COLO829 (cell line): ENCODE measurements around the gene CDK2.
"Not testable (repeated sequence)": the region's sequence is repeated elsewhere in the genome, so short reads cannot be mapped to it uniquely, and the experiment has no call there.

Source experiments
- DNase-seq: peaks from one replicate; pipeline ENCODE4 v3.0.0; 2012; ENCODE audit warnings: low spot score

The CDK2 gene

DNA sequence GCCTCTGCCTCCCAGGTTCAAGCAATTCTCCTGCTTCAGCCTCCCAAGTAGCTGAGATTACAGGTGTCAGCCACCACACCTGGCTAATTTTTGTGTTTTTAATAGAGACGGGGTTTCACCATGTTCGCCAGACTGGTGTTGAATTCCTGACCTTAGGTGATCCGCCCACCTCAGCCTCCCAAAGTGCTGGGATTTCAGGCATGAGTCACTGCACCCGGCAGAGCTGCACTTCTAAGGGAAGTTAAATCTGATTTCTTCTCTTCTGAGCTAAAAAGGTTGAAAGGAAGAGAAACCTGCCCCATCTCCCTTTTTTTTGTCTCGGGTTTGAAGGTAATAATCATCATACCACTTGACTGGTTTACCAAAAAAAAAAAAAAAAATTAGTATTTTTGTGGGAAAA is 15.3 kb downstream of the CDK2 start:
- DNase-seq = not testable (repeated sequence)

DNA sequence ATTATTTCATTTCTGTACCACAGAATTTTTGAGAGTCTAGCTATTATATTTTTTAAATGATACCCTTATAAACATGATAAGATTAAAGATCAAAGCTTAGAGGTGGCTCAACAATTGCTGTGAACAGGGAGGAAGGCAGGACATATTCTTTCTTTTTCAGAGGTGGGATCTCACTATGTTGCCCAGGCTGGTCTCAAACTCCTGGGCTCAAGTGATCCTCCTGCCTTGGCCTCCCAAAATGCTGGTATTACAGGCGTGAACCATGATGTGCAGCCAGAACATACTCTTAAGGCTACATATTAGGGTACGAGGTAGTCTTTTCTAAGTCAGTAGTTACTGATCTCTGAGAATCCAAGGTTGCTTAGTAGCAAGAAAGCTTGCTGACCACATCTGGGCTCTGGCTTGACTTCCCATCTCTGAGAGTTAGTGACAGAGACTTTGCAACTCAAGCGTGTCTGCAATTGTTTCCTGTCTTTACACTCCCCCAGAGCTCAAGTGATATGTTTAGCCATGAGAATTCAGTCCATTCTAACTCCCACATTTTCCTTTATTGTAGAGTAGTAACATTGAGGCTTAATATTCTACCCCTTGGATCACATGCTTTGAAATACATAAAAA is 15.8 kb downstream of the CDK2 start:
- no peak for DNase-seq

DNA sequence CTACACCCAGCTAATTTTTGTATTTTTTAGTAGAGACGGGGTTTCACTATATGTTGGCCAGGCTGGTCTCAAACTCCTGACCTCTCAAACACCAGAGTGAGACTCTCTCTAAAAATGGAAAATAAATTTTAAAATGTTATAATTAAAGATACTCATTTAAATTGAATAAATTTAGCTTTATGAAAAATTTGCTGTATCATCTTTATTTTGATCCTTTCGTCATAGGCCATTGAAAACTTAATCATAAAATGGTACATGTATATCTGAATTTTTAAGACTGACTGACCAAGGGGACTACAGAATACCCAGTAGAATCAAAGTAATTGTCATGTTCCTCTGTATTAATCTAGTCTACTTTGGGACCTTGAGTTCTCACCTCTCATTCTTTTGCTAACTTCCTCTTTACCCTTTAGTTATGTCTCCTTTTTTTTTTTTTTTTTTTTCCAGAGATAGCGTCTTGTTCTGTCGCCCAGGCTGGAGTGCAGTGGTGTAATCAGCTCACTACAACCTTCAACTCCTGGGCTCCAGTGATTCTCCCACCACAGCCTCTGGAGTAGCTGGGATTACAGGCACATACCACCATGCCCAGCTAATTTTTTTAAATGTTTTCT is 16.7 kb downstream of the CDK2 start:
- DNase-seq = no peak

DNA sequence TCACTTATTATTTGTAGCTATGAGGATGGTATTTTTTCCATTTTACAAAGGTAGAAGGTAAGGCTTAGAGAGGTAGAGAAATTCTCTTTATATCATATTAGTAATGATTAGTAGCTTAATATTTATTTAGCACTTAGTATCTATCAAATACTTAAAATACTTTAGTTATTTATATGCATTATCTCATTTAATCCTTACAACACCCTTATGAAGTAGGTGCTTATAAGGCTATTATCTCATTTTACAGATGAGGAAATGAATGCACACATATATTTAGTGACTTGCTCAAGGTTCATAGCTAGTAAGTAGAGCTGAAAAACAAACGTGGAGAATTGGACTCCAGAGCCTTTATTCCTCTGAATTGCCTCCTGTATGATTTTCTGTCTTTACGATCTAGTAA is 18.2 kb downstream of the CDK2 start:
- no peak for DNase-seq

DNA sequence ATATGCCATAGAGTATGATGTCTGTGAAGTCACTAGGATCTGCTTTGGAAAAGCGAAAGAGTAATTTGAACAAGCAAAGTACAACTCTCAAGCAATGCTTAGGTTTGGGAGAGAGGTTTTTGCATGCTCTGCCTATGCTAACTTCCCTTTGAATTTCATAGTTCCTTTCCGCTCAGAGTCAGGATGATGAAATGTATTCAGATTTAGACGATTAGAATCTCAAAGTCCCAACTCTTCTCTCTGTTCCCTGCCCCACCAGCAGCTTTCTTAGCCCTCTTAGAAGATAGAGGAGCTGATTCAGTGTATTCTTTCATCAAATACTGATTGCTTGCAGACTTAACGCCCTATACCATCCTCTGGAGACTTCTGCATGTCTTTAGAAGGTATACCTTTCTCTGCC is 18.7 kb downstream of the CDK2 start:
- no peak for DNase-seq

DNA sequence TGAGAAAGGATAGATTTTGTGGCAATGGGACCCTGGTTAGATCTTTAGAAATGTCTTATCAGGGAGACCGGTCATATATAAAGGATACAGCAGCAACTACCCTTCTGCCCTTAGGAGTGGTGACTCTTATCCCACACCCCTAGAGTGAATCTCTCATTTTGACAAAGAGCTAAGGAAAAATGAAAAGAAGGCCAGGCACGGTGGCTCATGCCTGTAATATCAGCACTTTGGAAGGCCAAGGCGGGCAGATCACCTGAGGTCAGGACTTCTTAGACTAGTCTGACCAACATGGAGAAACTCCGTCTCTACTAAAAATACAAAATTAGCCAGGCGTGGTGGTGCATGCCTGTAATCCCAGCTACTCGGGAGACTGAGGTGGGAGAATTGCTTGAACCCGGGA is 19.3 kb downstream of the CDK2 start:
- not testable (repeated sequence) for DNase-seq

DNA sequence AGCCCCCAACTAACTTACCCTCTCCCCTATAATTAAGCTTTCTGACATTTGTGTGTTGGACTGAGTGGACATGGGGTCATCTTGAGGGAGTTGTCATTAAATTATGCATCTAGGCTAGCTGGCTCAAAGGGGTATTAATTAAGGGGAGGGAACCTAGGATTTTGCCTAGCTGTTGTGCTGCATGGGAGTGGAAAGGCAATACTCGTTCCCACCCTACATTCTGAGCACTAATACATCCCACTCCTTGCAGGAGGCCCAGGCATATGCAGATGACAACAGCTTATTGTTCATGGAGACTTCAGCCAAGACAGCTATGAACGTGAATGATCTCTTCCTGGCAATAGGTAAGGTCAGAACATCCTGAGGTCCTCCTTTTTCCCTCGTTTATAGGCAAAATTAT is 24.5 kb downstream of the CDK2 start:
- DNase-seq = no peak

DNA sequence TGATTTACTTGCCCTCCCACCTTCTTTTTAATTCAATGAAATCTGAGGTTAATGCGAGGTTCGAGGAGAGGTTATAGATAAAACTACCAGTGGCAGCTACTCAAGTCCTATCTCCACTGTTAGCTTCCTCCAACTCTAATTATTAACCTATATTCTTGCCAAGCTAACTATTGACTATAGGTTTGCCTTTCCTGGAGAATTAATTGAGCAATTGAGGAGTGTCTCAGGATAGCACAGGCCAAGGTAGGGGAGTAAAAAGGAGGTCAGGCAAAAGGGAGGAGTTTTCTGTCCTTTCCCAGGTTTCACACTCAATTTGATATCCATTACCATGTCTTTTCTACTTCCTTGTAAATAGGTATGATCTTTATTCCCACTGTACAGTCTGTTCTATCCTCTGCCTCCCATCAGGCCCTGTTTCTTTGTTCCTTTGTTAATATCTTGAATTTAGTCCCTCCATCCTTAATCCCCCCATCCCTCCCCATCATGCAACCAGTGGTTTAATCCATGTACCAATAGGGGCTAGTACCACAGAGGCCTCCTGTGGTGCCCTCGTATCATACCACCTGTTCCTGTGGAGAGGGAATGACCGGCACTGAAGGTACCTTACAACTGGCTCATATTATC is 26.7 kb downstream of the CDK2 start:
- DNase-seq = no peak

DNA sequence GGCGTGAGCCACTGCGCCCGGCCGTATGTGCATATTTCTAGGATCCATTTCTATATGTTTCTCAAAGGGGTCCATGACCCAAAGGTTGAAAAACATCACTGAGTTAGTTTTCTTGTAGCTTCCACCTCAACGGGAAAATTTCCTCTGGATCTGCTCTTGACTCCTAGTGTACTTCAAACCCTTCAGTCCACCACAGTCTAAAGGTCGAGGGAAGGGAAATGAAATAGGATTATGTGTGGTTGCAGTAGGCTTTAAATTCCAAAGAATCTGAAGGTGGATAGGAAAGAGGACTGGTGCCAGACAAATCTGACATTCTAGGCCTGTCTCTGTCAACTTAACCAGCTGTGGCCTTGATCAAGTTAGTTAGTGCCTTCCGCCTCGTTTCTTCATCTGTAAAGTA is 28.7 kb downstream of the CDK2 start:
- DNase-seq = no peak

DNA sequence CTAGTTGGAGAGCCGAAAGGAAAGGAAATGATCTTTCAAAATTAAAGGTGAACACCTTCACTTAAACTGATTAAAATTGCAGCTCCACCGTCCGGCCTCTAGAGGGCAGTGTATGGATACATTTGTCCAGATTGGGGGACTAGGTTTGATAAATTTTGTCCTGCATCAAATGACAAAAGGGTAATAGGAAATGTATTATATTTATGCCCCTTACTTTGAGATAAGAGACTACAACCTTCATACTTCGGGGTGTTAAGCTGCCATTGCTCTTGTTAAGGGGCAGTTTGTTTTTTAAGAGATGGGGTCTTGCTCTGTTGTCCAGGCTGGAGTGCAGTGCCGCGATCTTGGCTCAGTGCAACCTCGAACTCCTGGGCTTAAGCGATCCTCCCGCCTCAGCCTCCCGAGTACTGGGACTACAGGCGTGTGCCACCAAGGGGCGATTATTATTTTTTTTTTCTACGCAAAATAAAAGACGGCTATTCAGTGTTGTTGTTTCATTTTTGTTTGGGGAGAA is 29.6 kb downstream of the CDK2 start:
- DNase-seq = peak; percentile 64

DNA sequence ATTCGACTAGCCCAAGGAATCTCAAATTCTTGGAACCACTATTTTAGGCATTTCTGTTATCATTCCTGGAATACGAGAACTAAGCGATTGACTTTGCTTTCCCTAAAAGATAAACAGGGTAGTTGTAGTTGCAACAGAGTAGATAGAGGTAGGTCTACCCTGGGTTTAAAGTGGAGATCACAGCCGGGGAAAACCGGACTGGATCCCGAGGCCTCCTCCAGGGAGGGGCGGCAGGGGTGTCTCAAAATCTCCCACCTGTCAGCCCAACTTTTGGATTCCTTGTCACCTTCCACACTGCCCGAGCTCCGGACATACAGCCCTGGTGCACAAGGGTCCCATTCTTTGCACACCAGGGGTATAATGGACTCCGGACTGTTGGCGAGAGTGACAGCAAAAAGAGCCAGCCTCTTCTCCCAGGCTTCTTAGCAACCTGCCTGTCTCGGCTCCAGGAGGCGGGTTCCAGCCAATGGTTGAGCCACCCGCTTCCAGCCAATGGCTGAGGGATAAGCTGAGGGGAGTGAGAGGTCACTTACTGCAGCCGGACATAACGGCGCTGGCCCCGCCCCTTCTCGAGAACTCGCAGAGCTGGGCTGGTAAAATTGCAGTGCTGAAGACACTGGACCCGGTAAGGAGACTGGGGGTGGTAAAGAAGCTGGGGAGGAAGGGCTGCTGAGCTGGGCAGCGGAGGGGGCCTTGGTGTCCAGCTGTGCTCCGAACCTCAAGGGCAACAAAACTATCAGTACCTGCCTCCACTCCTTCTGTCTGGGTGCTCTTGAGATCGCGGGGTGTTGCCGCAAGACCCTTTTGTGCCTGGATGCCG is 30.3 kb downstream of the CDK2 start, which contains the start of gene SUOX:
TSS of gene SUOX (plus strand) at position 562 of the 820 bp plus-strand sequence. CDS start 4,946 bp downstream, outside the sequence.
- DNase-seq = peak; percentile 97

DNA sequence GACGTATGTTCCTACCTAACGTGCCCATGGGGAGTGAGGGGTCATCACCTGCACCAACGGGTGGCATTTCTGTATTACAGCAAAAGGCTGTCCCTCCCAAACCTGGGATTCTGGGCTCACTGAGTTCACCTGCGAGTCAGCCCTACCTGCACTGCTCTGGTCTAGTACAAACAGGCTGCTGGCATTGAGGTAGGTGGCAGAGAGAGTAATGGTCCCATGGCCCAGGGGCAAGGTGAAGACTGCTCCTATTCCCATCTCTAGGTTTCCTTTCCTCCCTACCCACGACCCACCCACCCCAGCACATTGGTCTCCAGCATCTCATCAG is 30.9 kb downstream of the CDK2 start:
- no peak for DNase-seq

DNA sequence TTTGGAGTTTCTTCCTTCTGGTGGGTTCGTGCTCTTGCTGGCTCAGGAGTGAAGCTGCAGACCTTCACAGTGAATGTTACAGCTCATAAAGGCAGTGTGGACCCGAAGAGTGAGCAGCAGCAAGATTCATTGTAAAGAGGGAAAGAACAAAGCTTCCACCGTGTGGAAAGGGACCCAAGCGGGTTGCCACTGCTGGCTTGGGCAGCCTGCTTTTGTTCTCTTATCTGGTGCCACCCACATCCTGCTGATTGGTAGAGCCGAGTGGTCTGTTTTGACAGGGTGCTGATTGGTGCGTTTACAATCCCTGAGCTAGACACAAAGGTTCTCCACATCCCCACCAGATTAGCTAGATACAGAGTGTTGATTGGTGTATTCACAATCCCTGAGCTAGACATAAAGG is 32.9 kb downstream of the CDK2 start:
- DNase-seq = not testable (repeated sequence)

DNA sequence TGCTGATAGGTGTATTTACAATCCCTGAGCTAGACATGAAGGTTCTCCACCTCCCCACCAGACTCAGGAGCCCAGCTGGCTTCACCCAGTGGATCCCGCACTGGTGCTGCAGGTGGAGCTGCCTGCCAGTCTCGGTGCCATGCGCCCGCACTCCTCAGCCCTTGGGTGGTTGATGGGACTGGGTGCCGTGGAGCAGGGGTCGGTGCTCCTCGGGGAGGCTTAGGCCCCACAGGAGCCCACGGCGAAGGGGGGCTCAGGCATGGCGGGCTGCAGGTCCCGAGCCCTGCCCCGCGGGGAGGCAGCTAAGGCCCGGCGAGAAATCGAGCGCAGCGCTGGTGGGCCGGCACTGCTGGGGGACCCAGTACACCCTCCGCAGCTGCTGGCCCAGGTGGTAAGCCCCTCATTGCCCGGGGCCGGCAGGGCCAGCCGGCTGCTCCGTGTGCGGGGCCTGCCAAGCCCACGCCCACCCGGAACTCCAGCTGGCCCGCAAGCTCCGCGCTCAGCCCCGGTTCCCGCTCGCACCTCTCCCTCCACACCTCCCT is 33.4 kb downstream of the CDK2 start:
- not testable (repeated sequence) for DNase-seq

DNA sequence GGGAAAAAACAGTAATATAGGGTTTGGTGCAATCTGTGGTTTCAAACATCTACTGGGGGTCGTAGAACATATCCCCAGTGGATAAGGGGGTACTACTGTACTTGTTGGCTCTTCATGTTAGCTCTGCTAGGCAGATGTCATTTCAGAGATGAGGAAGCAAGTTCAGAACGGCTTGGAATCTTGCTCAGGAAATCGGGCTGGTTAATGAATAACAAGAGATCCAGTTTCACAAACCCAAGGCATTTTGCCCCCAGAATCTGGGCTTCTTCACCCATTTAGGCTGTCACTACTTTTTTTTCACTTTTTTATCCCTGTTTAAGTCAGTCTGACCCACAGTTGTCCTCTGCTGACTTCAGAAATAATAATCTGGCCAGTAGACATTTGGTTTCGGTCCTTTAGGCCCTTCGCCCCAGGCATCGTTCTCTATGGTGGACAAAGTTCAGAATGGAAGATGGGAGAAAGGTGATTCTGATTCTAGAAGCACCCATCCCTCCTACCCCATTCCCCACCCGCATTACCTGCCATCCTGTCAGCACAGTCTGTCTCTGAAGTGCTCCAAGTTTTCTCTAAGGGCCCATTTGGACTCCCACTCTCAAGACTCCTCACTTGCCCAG is 35.0 kb downstream of the CDK2 start:
- no peak for DNase-seq

DNA sequence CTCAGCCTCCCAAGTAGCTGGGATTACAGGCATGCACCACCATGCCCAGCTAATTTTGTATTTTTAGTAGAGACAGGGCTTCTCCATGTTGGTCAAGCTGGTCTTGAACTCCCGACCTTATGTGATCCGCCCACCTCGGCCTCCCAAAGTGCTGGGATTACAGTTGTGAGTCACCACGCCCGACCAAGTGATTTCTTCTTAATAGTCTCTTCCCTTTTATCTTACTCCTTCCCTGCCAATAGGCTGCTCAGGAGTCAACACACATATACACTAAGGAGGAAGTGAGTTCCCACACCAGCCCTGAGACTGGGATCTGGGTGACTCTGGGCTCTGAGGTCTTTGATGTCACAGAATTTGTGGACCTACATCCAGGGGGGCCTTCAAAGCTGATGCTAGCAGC is 36.7 kb downstream of the CDK2 start:
- not testable (repeated sequence) for DNase-seq

DNA sequence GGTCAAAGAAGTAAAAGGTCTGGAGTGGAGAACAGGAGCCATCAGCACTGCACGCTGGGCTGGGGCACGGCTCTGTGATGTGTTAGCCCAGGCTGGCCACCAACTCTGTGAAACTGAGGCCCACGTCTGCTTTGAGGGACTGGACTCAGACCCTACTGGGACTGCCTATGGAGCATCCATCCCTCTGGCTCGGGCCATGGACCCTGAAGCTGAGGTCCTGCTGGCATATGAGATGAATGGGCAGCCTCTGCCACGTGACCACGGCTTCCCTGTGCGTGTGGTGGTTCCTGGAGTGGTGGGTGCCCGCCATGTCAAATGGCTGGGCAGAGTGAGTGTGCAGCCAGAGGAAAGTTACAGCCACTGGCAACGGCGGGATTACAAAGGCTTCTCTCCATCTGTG is 37.6 kb downstream of the CDK2 start:
- DNase-seq = no peak

DNA sequence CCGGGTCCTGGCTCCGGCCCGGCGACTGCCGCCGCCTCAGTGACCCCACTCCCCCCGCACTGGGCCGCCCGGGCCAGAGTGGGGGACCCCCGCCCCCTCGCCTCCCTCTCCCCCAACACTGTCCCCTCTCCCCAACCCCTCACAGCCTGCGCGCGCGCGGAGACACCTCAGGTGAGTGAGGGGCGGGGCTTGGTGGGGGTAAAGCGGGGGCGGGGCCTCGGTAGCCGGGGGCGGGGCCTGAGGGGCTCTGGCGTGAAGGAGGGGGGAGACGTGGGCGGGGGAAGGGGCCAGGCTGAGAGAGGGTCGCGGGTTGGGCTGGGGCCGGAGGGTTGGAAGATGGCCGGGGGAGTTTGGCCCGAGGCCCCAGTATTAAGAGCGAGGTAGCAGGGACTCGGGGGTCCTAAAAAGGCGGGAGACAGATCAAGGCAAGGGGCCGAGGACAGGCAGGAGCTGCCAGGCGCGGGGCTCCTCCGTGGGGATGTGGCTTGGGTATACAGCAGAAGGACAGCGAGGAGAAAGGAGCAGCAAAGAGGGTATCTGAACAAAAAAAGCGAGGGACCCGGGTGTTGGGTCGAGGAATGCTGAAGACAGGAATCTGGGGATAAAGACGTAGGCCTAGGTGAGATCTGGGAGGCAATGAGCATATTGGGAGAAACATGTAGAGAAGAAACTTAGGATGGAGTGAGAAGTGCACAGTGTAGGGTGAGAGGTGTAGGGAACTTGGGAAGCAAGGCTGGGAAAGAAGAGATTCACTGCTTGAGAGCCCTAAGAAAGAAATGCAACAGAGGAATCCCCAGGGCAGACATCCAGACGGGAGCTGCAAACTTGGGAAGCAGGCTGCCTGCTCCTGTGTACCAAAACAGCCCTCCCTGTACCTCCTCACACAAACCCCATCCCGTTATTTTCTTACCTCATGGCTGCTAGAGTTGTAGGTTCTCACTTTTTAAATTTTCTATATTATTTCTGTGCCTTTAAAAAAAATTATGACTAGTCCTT is 41.2 kb downstream of the CDK2 start:
- DNase-seq = peak; percentile 46

DNA sequence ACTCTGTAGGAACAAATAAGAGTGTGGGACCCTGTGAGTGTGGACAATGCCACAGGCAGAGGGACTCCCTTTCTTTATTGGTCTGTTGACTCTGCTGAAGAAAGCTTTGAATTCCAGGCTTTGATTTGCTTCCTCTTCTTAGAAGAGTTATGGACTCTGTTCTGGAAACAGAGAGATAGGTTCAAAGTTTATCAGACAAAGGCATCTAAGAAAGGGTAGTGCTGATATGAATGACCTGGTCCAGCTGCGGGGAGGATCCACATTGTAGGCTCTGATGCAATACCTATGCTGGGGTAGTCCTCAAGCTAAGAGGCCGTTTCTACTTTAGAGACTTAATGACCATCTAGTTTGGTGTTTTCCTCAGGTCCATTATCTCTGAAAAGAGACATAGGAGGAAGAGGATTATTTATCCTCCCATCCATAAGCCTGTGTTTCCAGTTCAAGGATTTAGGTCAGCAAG is 43.5 kb downstream of the CDK2 start:
- no peak for DNase-seq

DNA sequence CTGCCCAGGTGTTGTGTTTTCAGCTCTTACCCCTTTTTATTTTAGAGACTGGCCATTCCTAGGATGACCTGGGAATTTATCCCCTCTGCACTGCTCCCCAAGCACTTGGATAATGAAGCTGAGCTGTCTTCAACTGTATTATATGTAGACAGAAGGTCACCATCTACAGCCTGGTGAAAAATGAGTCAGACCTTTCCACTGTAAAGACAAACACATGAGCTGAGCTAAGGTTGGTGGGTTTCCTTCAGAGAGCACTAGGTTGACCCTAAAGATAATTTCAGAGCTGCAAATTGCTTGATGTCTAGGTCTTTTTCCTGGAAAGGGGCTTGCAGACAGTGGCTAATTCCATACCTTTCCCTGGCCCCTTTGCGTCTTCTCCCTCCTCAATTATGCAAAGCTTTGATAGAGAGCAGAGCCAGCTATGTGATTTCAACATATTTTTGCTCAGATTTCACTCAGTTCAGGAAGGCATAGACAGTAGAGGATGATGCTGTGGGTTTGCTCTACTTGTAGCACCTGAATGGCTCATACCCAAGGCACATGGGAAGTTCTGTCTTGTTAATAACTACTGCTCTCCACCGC is 45.0 kb downstream of the CDK2 start:
- no peak for DNase-seq
